Coronary artery (tissue), 2 donors: ENCODE data around the gene PIK3R2.
"Not testable (repeated sequence)": the region's sequence is repeated elsewhere in the genome, so short reads cannot be mapped to it uniquely, and the experiment has no call there.

Experiments
- DNase-seq: peaks from one replicate; pipeline ENCODE4 v3.0.0-alpha.2; 2017; ENCODE audit warnings: low spot score
- H3K27ac ChIP-seq, 2 donors: fragments of 200-600 bp; sonication (generic); one replicate each; pipeline ENCODE4 v1.5.1; 2016 to 2019
- H3K4me3 ChIP-seq: fragments of 200-600 bp; sonication (generic); 2 replicates; pipeline ENCODE4 v1.5.1; 2016; ENCODE audit warnings: mild to moderate bottlenecking, moderate library complexity
- TF ChIP-seq, protein P1 (sequence below): fragments of 200-600 bp; sonication (generic); IDR thresholded peaks from one replicate; pipeline ENCODE4 v1.5.1; 2019; ENCODE audit warnings: antibody characterized with exemption

The PIK3R2 gene

DNA sequence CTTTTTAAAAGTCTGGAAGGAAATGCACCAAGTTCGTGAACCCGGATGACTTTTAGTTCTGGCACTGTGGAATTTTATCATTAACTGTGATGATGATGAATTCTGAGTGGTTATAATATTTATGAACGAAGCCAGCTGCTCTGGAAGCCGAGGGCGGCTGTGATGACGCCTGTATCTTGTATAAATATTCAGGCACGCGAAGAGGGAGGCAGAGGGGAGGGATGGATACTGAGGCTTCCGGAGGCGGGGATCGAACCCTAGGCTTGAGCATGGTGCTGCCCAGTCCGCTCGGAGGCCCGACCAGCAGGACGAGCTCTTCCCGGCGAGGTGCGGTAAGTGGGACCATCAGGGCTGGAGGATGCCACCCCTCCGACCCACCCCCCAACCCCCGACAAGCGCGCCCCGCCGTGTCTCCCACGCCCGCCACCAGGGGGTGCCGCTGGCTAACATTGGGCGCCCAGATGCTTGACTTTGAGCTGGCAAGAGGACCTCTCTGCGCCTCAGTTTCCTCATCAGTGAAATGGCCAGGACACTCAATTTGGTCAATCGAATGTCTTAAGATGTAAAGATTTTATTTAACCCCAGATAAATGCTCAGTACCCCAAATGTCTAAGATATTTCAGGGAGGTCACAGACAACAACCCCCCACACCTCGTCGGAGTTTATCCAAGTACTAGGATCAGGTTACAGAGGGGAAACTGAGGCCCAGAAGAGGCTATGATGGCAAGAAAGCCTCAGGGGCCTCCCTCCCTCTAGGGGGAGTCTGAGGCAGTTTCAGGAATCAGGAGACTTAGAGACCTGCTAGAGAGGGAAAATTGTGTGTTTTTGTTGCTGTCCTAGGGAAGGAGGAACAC lies 55.4 kb downstream of the PIK3R2 start:
- no peak for DNase-seq
- TF ChIP-seq, protein P1, sequence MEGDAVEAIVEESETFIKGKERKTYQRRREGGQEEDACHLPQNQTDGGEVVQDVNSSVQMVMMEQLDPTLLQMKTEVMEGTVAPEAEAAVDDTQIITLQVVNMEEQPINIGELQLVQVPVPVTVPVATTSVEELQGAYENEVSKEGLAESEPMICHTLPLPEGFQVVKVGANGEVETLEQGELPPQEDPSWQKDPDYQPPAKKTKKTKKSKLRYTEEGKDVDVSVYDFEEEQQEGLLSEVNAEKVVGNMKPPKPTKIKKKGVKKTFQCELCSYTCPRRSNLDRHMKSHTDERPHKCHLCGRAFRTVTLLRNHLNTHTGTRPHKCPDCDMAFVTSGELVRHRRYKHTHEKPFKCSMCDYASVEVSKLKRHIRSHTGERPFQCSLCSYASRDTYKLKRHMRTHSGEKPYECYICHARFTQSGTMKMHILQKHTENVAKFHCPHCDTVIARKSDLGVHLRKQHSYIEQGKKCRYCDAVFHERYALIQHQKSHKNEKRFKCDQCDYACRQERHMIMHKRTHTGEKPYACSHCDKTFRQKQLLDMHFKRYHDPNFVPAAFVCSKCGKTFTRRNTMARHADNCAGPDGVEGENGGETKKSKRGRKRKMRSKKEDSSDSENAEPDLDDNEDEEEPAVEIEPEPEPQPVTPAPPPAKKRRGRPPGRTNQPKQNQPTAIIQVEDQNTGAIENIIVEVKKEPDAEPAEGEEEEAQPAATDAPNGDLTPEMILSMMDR, result peak; percentile 65
- H3K27ac ChIP-seq, result peak overlapping the region in 1 of 2 donors; percentile 81
- peak overlapping the region; percentile 37 for H3K4me3 ChIP-seq

DNA sequence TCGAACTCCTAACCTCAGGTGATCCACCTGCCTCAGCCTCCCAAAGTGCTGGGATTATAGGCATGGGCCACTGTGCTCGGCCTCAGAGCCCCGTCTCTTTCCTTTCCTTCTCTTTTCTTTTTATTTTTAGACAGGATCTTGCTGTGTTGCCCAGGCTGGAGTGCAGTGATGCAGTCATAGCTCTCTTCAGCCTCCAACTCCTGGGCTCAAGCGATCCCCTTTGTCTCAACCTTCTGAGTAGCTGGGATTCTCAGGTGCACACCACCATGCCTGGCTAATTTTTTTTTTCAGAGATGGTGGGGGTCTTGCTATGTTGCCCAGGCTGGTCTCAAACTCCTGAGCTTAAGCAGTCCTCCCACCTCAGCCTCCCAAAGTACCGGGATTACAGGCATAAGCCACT lies 56.9 kb downstream of the PIK3R2 start:
- not testable (repeated sequence) for DNase-seq

DNA sequence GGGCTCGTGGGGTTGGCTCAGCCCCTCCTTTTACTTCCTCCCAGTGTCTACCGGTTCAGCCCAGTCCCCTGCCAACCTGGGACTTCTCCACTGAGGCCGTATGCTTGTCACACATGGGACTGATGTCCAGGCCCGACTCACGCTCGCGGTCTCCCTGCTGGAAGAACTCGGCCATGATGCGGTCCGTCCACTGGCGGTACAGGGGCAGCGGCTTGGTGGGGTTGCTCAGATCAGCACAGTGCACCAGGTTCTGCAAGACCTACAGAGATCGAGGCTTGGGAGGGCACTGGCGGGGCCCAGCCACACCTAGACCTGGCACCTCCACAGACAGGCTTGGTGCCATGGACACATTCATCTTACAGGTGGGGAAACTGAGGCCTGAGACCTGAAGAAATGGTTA lies 58.7 kb downstream of the PIK3R2 start:
- DNase-seq, result no peak
- Histone ChIP-seq H3K4me3 (no peak overlapping the region), H3K27ac (no peak overlapping the region)
- TF ChIP-seq, protein P1, result no peak

More for the DNA sequence above, 56.9 kb downstream of the PIK3R2 start:
- not testable (repeated sequence) for H3K4me3 ChIP-seq, H3K27ac ChIP-seq

DNA sequence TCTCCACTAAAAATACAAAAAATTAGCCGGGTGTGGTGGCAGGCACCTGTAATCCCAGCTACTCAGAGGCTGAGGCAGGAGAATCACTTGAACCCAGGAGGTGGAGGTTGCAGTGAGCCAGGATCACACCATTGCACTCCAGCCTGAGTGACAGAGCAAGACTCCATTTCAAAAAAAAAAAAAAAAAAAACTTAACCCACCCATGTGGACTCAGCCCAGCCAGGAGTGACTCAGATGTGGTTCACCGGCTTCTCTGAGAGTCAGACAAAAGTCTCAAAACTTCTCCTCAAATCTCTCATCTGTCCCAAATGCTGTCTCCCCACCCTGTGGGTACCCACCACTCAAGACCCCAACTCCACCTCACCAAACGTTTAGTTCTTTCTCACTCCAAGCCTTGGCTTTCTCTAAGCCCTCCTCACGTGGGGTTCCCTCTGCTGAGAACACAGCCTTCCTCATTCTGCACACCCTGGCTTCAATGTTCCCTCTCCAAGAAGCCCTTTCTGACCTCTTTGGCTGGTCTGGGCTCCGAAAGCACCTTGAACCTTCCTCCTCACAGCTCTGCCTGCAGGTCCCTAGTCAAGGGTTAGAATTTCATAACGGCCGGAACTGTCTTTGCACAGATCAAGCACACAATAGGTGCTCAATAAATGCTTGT lies 61.9 kb downstream of the PIK3R2 start:
- no peak for DNase-seq
- Histone ChIP-seq H3K4me3 (no peak overlapping the region), H3K27ac (no peak overlapping the region)
- TF ChIP-seq, protein P1, result no peak

DNA sequence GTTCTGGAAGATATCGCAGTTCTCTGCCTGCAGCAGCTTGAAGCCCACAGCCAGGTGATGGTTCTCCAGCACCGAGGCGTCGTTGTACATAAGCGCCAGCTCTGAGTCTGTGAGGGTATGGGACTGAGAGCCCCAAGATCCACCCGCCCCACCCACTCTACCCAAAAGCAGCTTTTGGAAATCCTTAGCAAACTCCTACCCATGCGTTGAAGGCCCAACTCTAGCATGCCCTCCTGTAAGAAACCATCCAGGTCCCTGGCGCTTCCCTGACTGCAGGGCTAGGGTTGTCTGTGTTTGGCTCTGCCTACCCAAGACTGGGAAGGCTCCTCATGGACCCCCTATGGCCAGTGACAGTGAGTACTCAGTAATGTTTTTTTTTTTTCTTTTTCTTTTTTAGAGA lies 63.8 kb downstream of the PIK3R2 start:
- TF ChIP-seq, protein P1, result no peak

DNA sequence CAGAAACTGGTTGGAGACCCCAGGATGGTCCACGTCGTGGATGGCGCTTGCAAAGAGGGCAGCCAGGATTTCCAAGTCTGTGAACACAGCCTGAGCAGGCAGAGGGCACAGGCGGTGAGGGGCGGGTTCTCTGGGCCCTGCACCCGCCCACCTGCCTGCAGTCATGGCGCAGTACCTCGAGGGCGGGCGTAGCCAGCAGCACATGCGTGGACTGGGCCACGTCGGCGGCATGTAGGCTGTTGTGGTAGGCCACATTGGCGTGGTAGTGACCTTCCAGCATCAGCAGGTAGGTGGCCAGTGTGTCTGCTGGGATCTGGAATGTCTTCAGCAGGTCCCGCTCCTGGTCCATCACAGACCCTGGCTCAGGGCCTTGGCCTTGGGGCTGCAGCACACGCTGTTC lies 65.2 kb downstream of the PIK3R2 start:
- no peak for DNase-seq
- no peak overlapping the region for H3K4me3 ChIP-seq
- H3K27ac ChIP-seq, result no peak overlapping the region
- TF ChIP-seq, protein P1, result no peak

More for the DNA sequence above, 63.8 kb downstream of the PIK3R2 start:
- Histone ChIP-seq H3K4me3 (no peak overlapping the region), H3K27ac (no peak overlapping the region)
- DNase-seq, result no peak

DNA sequence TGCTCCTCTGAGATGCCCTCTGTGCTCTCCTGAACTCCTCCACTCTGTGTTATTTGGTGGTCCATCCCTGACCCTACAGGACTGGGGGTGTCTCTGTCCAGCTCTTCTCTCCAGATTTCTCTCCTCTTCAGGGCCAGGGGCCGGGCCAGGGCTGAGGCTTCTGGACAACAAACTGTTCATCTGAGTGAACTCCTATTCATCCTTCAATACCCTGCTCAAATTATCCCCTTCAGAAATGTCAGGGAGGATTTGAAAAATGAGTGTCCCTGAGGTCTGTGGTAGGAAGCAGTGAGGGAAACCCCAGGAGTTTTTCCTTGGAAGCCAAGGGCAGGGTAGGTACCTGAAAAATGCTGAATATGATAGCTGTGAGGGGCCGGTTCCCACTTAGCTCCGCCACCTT lies 65.6 kb downstream of the PIK3R2 start:
- no peak for DNase-seq
- H3K4me3 ChIP-seq, result no peak overlapping the region
- TF ChIP-seq, protein P1, result no peak
- H3K27ac ChIP-seq, result no peak overlapping the region
